ENCODE data around the gene ETFBKMT. TPM values are rescaled to one million over a fixed set of nuclear protein-coding genes. Genes with fewer than 3 reads are reported as not detected.

The ETFBKMT gene
- total RNA-seq, 1 experiment from 2014 or later: 0.58 TPM

- intact Hi-C loops (cut with micrococcal nuclease): no loop called here
- Histone ChIP-seq H3F3A (ENCODE audit: low read length, unreplicated experiment) (no peaks in the 10 kb centered on the region), H2AFZ (ENCODE audit: low read length) (no peak overlapping the region), H3K4me2 (ENCODE audit: low read length) (no peak overlapping the region), H4K20me1 (ENCODE audit: low read length) (no peaks in the 10 kb centered on the region), H3K27ac (ENCODE audit: low read length) (no peak overlapping the region), H3K9me3 (ENCODE audit: low read length) (no peaks in the 10 kb centered on the region), H3K4me3 (ENCODE audit: low read length) (no peak overlapping the region), H3K4me1 (ENCODE audit: insufficient read depth, low read length) (no peaks in the 10 kb centered on the region), H3K36me3 (ENCODE audit: low read depth, low read length) (no peaks in the 10 kb centered on the region), H3K79me2 (ENCODE audit: low read length) (no peaks in the 10 kb centered on the region), H3K27me3 (ENCODE audit: low read length) (no peaks in the 10 kb centered on the region), H3K9me2 (replicated peaks; ENCODE audit: low read length) (no peaks in the 10 kb centered on the region), H3K9ac (ENCODE audit: low read length) (no peak overlapping the region)
- BruUV-seq (replicated peaks): no TSS peak
- no peak for DNase-seq
- POLR2A ChIA-PET (ENCODE audit: unreplicated experiment): no interaction called here
- CTCF ChIA-PET: no interaction called here
- TF ChIP-seq EZH2phosphoT487 (IDR thresholded peaks at IDR 0.05; ENCODE audit: borderline replicate concordance, low read length) (no peak), EZH2 (IDR thresholded peaks at IDR 0.05; ENCODE audit: low read length, unreplicated experiment) (no peak), CTCF (conservative IDR thresholded peaks at IDR 0.05; ENCODE audit: low read depth, low read length) (no peak)
- no peak for ATAC-seq
Measured at GRCh38 chr12:31710021-31710818, 50.7 kb downstream of the ETFBKMT start.

- intact Hi-C loops (cut with micrococcal nuclease): no loop called here
- H3K9ac ChIP-seq (ENCODE audit: low read length): no peak overlapping the region
- H3K4me1 ChIP-seq (ENCODE audit: insufficient read depth, low read length): no peaks in the 10 kb centered on the region
- no peak overlapping the region for H3K4me2 ChIP-seq (ENCODE audit: low read length)
- H3K36me3 ChIP-seq (ENCODE audit: low read depth, low read length): no peaks in the 10 kb centered on the region
- H3K9me2 ChIP-seq (replicated peaks; ENCODE audit: low read length): no peaks in the 10 kb centered on the region
- TF ChIP-seq CTCF (conservative IDR thresholded peaks at IDR 0.05; ENCODE audit: low read depth, low read length) (no peak), EZH2 (IDR thresholded peaks at IDR 0.05; ENCODE audit: low read length, unreplicated experiment) (no peak), EZH2phosphoT487 (IDR thresholded peaks at IDR 0.05; ENCODE audit: borderline replicate concordance, low read length) (no peak)
- no TSS peak for BruUV-seq (replicated peaks)
- H3K4me3 ChIP-seq (ENCODE audit: low read length): no peak overlapping the region
- H4K20me1 ChIP-seq (ENCODE audit: low read length): no peaks in the 10 kb centered on the region
- no peaks in the 10 kb centered on the region for H3K79me2 ChIP-seq (ENCODE audit: low read length)
- CTCF ChIA-PET: no interaction called here
- H3K27ac ChIP-seq (ENCODE audit: low read length): no peak overlapping the region
- DNase-seq (no peak), ATAC-seq (no peak)
- H3K27me3 ChIP-seq (ENCODE audit: low read length): no peaks in the 10 kb centered on the region
- no peaks in the 10 kb centered on the region for H3F3A ChIP-seq (ENCODE audit: low read length, unreplicated experiment)
- H2AFZ ChIP-seq (ENCODE audit: low read length): no peak overlapping the region
- POLR2A ChIA-PET (ENCODE audit: unreplicated experiment): no interaction called here
- H3K9me3 ChIP-seq (ENCODE audit: low read length): no peaks in the 10 kb centered on the region
Measured at GRCh38 chr12:31712877-31713276, 53.4 kb downstream of the ETFBKMT start.
